HepG2 (cell line): ENCODE data around the gene PIP5K1C. TPM values are rescaled to one million over a fixed set of nuclear protein-coding genes. Genes with fewer than 3 reads are reported as not detected.
A peak's percentile ranks its signal among the peaks of the same experiment; 100 is the strongest.

ENCODE experiments used
- ATAC-seq: fragments of 200-7000 bp; cut with Tn5 transposase; 3 replicates; pipeline ENCODE4 v1.9.1; 2020; ENCODE audit warnings: mild to moderate bottlenecking, moderate library complexity
- BruUV-seq: library from RNA; stranded (reverse); fragments of 400-500 nt; replicated peaks from 2 replicates; lab custom pipeline; 2021; lab: Mats Ljungman, UMichigan
- CTCF ChIA-PET: fragments of 300-600 bp; formaldehyde crosslinking; extraction: SDS; loops from one replicate; lab custom pipeline; 2021; ENCODE audit warnings: low total read pairs, inconsistent platforms, low intra/inter-chr PET ratio; lab: Yijun Ruan, JAX
- POLR2A ChIA-PET: fragments of 350-600 bp; sonication (Branson Sonifier 250); formaldehyde crosslinking; loops from one replicate; lab custom pipeline; 2020; ENCODE audit warnings: antibody characterized with exemption, inconsistent platforms; lab: Yijun Ruan, JAX
- DNase-seq: peaks from one replicate; pipeline ENCODE4 v3.0.0-alpha.2; 2015; ENCODE audit warnings: low spot score
- FAIRE-seq: peaks from 3 replicates; lab custom pipeline; 2011; peaks lifted over from hg19 to GRCh38; lab: Jason Lieb, UNC
- H2AFZ ChIP-seq: one replicate; pipeline ENCODE4 v1.6.1; 2011; ENCODE audit warnings: low read length, inconsistent platforms
- H3K27ac ChIP-seq: fragments of 300-600 bp; 3 replicates; pipeline ENCODE4 v1.8.0; 2011; ENCODE audit warnings: mixed run types, mild to moderate bottlenecking, mixed read lengths, low read length, inconsistent platforms; ENCODE audit not compliant: insufficient read depth; ENCODE audit errors: extremely low read length
- H3K27me3 ChIP-seq, 2 experiments: fragments of 200-600 bp in 1 of 2; 2 replicates in 1 of 2; 3 replicates in 1 of 2; pipeline versions ENCODE4 v1.6.0 to v1.8.0; 2011; ENCODE audit warnings: low read length in 2 of 2, mild to moderate bottlenecking in 2 of 2, moderate library complexity in 2 of 2, inconsistent platforms in 1 of 2; ENCODE audit not compliant: insufficient read depth in 2 of 2, control insufficient read depth in 1 of 2
- H3K36me3 ChIP-seq, 2 experiments: fragments of 200-600 bp in 1 of 2; replicated peaks in 1 of 2; 2 replicates in 1 of 2; 3 replicates in 1 of 2; pipeline versions ENCODE4 v1.5.1 to v1.8.0; 2011; ENCODE audit warnings: low read length in 2 of 2, inconsistent platforms in 1 of 2; ENCODE audit not compliant: insufficient read depth in 2 of 2, control insufficient read depth in 1 of 2
- H3K4me1 ChIP-seq: 2 replicates; pipeline ENCODE4 v1.5.1; 2012; ENCODE audit warnings: low read length, inconsistent platforms; ENCODE audit not compliant: insufficient read depth
- H3K4me2 ChIP-seq: 2 replicates; pipeline ENCODE4 v1.6.0; 2011; ENCODE audit warnings: low read depth, low read length, inconsistent platforms
- H3K4me3 ChIP-seq, 3 experiments: fragments of 200-600 bp in 1 of 3; sonication (generic), shearing (Covaris generic) in 1 of 3; replicated peaks in 1 of 3; 2 replicates each; pipeline ENCODE4 v1.5.1; 2011 to 2016; ENCODE audit warnings: low read length in 3 of 3, inconsistent platforms in 2 of 3, low read depth in 2 of 3, mild to moderate bottlenecking in 2 of 3, control low read depth in 1 of 3, mixed read lengths in 1 of 3; ENCODE audit not compliant: insufficient read depth in 1 of 3
- H3K79me2 ChIP-seq: one replicate; pipeline ENCODE4 v1.6.1; 2011; ENCODE audit warnings: low read length, inconsistent platforms; ENCODE audit not compliant: insufficient read depth
- H3K9ac ChIP-seq: 2 replicates; pipeline ENCODE4 v1.6.0; 2011; ENCODE audit warnings: mild to moderate bottlenecking, low read depth, low read length, inconsistent platforms; ENCODE audit not compliant: insufficient read depth
- H3K9me3 ChIP-seq: 2 replicates; pipeline ENCODE4 v1.5.1; 2012; ENCODE audit warnings: mild to moderate bottlenecking, low read length
- H4K20me1 ChIP-seq: 2 replicates; pipeline ENCODE4 v1.6.0; 2011; ENCODE audit warnings: inconsistent platforms, mild to moderate bottlenecking, low read length, moderate library complexity; ENCODE audit not compliant: insufficient read depth
- ARNT2 ChIP-seq: sonication (generic); formaldehyde crosslinking; IDR thresholded peaks from 2 replicates; pipeline ENCODE4 v1.8.0; 2022; ENCODE audit warnings: mild to moderate bottlenecking, low read depth, missing genetic modification reagents, moderate library complexity
- ATF7-NPFF ChIP-seq: sonication (generic); formaldehyde crosslinking; IDR thresholded peaks from 2 replicates; pipeline ENCODE4 v1.8.1; 2023; ENCODE audit warnings: mild to moderate bottlenecking, low read depth, missing genetic modification reagents, moderate library complexity
- BATF2 ChIP-seq: sonication (generic); formaldehyde crosslinking; IDR thresholded peaks from 2 replicates; pipeline ENCODE4 v1.8.0; 2022; ENCODE audit warnings: mild to moderate bottlenecking, missing genetic modification reagents, moderate library complexity
- CTCF ChIP-seq: sonication (generic); formaldehyde crosslinking; IDR thresholded peaks from 2 replicates; pipeline ENCODE4 v1.5.0; 2020; ENCODE audit warnings: mild to moderate bottlenecking, missing genetic modification reagents, moderate library complexity
- HOXA3 ChIP-seq: sonication (generic); formaldehyde crosslinking; IDR thresholded peaks from 2 replicates; pipeline ENCODE4 v1.5.0; 2020; ENCODE audit warnings: missing genetic modification reagents
- KDM1A ChIP-seq: IDR thresholded peaks from 2 replicates; pipeline ENCODE4 v1.6.1; 2016; ENCODE audit warnings: missing compliant biosample characterization
- KLF6 ChIP-seq: IDR thresholded peaks from 2 replicates; pipeline ENCODE4 v1.8.0; 2016; ENCODE audit warnings: missing biosample characterization, missing genetic modification reagents
- POLR2AphosphoS5 ChIP-seq: IDR thresholded peaks from 2 replicates; pipeline ENCODE4 v1.6.1; 2012; ENCODE audit warnings: low read depth, low read length
- RFX5 ChIP-seq: IDR thresholded peaks from 2 replicates; pipeline ENCODE4 v1.6.1; 2011; ENCODE audit warnings: low read depth, low read length, improper control_type of control experiment
- TCF7L2 ChIP-seq: IDR thresholded peaks from 2 replicates; pipeline ENCODE4 v1.6.1; 2011; ENCODE audit warnings: mild to moderate bottlenecking, low read depth, low read length, moderate library complexity
- ZNF121 ChIP-seq: sonication (generic); formaldehyde crosslinking; IDR thresholded peaks from 2 replicates; pipeline ENCODE4 v1.5.0; 2020; ENCODE audit warnings: mild to moderate bottlenecking, missing genetic modification reagents
- ZNF205 ChIP-seq: IDR thresholded peaks from 2 replicates; pipeline ENCODE4 v1.6.1; 2018; ENCODE audit warnings: missing biosample characterization, missing genetic modification reagents
- ZNF251 ChIP-seq: sonication (generic); formaldehyde crosslinking; IDR thresholded peaks from 2 replicates; pipeline ENCODE4 v1.9.0; 2021; ENCODE audit warnings: mild to moderate bottlenecking, missing genetic modification reagents
- ZNF264 ChIP-seq: sonication (generic); formaldehyde crosslinking; IDR thresholded peaks from 2 replicates; pipeline ENCODE4 v1.4.0; 2020; ENCODE audit warnings: missing genetic modification reagents
- ZNF326 ChIP-seq: sonication (generic); formaldehyde crosslinking; IDR thresholded peaks from 2 replicates; pipeline ENCODE4 v1.4.0; 2020; ENCODE audit warnings: missing genetic modification reagents, borderline replicate concordance
- ZNF382 ChIP-seq: sonication (generic); formaldehyde crosslinking; IDR thresholded peaks from 2 replicates; pipeline ENCODE4 v1.5.0; 2020; ENCODE audit warnings: missing genetic modification reagents, mild to moderate bottlenecking, borderline replicate concordance
- ZNF44 ChIP-seq: sonication (generic); formaldehyde crosslinking; IDR thresholded peaks from 2 replicates; pipeline ENCODE4 v1.5.1; 2020; ENCODE audit warnings: mild to moderate bottlenecking, missing genetic modification reagents
- ZNF615 ChIP-seq: sonication (generic); formaldehyde crosslinking; IDR thresholded peaks from 2 replicates; pipeline ENCODE4 v1.5.0; 2020; ENCODE audit warnings: mild to moderate bottlenecking, missing genetic modification reagents, borderline replicate concordance
- ZNF879 ChIP-seq: sonication (generic); formaldehyde crosslinking; IDR thresholded peaks from 2 replicates; pipeline ENCODE4 v1.8.1; 2023; ENCODE audit warnings: missing genetic modification reagents
- ZSCAN5A ChIP-seq: sonication (generic); formaldehyde crosslinking; IDR thresholded peaks from 2 replicates; pipeline ENCODE4 v1.8.0; 2022; ENCODE audit warnings: mild to moderate bottlenecking, missing genetic modification reagents, borderline replicate concordance
- WGBS: methylation state at CpG from one replicate; pipeline ENCODE4 v1.1.6; 2017; ENCODE audit warnings: low lambda C conversion rate; 5-methylcytosine and 5-hydroxymethylcytosine counted together
- in situ Hi-C: cut with HindIII; loops from 2 replicates; pipeline ENCODE4 v1.10.0; 2017; ENCODE audit warnings: low pct_unique_long_range_greater_than_20kb; ENCODE audit not compliant: extremely low pct_ligation_motif_present
- intact Hi-C: fragments of 100-400 bp; cut with micrococcal nuclease; formaldehyde crosslinking; loops from one replicate; pipeline ENCODE4 v1.10.0; 2022; ENCODE audit not compliant: unreplicated experiment
- polyA plus RNA-seq, 8 experiments: library from polyadenylated mRNA; depleted of rRNA in 3 of 8; stranded (reverse) in 7 of 8; unstranded in 1 of 8; fragments of >200 nt; fragmentation: Illumina TruSeq in 4 of 8; extraction: Trizol in 4 of 8; gene quantifications; 2 replicates each; pipeline versions ENCODE4 v1.2.1 to v1.2.3, GENCODE V29; 2011 to 2016; ENCODE audit warnings: low read depth in 4 of 8, missing spikeins in 1 of 8, mixed read lengths in 1 of 8; ENCODE audit not compliant: insufficient read depth in 1 of 8
- total RNA-seq, 5 experiments: library from RNA; depleted of rRNA; stranded (reverse); fragments of >200 nt; fragmentation: Illumina TruSeq; extraction: Trizol; gene quantifications; 2 replicates each; pipeline ENCODE4 v1.2.3, GENCODE V29; 2016; ENCODE audit warnings: low read depth in 1 of 5

Gene PIP5K1C
- total and polyA plus RNA-seq, 2 of the 13 experiments (the other 11 are each of a cell fraction or from before 2014, with no cell fraction given), result 3.6 to 4.3 TPM

GRCh38 chr19:3692141-3693024 is 7.9 kb downstream of the PIP5K1C start:
- ATAC-seq, result peak; percentile 34
- no peak for FAIRE-seq
- Histone ChIP-seq H3K79me2 (peaks cover 9% of the 10 kb centered on the region), H3K36me3 (no peaks in the 10 kb centered on the region), H3K27ac (no peak overlapping the region), H3K27me3 (no peaks in the 10 kb centered on the region), H4K20me1 (peaks cover 8% of the 10 kb centered on the region; the same call in 1 of the 2 replicates), H3K9me3 (no peaks in the 10 kb centered on the region), H3K9ac (no peak overlapping the region), H3K4me2 (no peak overlapping the region), H2AFZ (no peak overlapping the region), H3K4me1 (peaks cover 14% of the 10 kb centered on the region), H3K4me3 (no peak overlapping the region)
- DNase-seq, result no peak
- in situ Hi-C loops, result no loop called here
- POLR2A ChIA-PET, result no interaction called here
- intact Hi-C loops, result no loop called here
- WGBS, result 82% methylated on average over 15 of the region's 25 CpGs
- CTCF ChIA-PET, result interaction anchor here (1.5 kb wide), 1 partner anchor 14 kb away, joined by 9 read pairs; no protein-coding TSS in a partner anchor
- BruUV-seq, result no TSS peak
- TF ChIP-seq ZNF205 (CRISPR knock-in tag) (no peak), KDM1A (CRISPR knock-in tag) (peak; percentile 61; the same call in 1 of the 2 replicates), ATF7-NPFF (CRISPR knock-in tag) (no peak), CTCF (peak; percentile 72), ZNF879 (no peak), POLR2AphosphoS5 (no peak), ZNF615 (CRISPR knock-in tag) (no peak), ZNF44 (CRISPR knock-in tag) (no peak), TCF7L2 (no peak), BATF2 (CRISPR knock-in tag) (no peak), ZNF251 (CRISPR knock-in tag) (no peak), HOXA3 (CRISPR knock-in tag) (0 out of 2 replicates have a peak, but pooled peaks have one; percentile 8), ZSCAN5A (CRISPR knock-in tag) (no peak), ZNF382 (no peak), ZNF121 (CRISPR knock-in tag) (peak; percentile 44; the same call in 1 of the 2 replicates), RFX5 (no peak), ARNT2 (CRISPR knock-in tag) (no peak), KLF6 (CRISPR knock-in tag) (no peak), ZNF326 (CRISPR knock-in tag) (no peak), ZNF264 (CRISPR knock-in tag) (no peak)
